OCI-LY3 (cell line): Measurements from ENCODE around the gene DUS2.

Source experiments
- H2AFZ ChIP-seq: fragments of 200-600, 300-600 bp; shearing (Covaris generic); 2 replicates; pipeline ENCODE4 v1.6.0; 2014; ENCODE audit warnings: antibody characterized with exemption, low read depth, low read length
- H3K27ac ChIP-seq: fragments of 200-600, 300-600 bp; sonication (generic); 2 replicates; pipeline ENCODE4 v1.5.1; 2014; ENCODE audit warnings: mild to moderate bottlenecking, low read length, moderate library complexity, mixed read lengths
- H3K27me3 ChIP-seq: fragments of 200-600, 300-600 bp; sonication (generic); 2 replicates; pipeline ENCODE4 v1.6.1; 2014; ENCODE audit warnings: low read depth, low read length, mixed read lengths
- H3K36me3 ChIP-seq: fragments of 200-600, 300-600 bp; sonication (generic); replicated peaks from 2 replicates; pipeline ENCODE3; 2014; ENCODE audit warnings: low read depth, low read length, mixed read lengths
- H3K4me1 ChIP-seq: fragments of 300-600, 200-600 bp; sonication (generic); 2 replicates; pipeline ENCODE4 v1.6.1; 2014; ENCODE audit warnings: low read length, mixed read lengths
- H3K4me2 ChIP-seq: fragments of 200-600, 300-600 bp; sonication (generic); 2 replicates; pipeline ENCODE4 v1.6.1; 2014; ENCODE audit warnings: low read length, mixed read lengths
- H3K4me3 ChIP-seq: fragments of 300-600, 200-600 bp; sonication (generic); 2 replicates; pipeline ENCODE4 v1.5.1; 2014; ENCODE audit warnings: antibody characterized with exemption, mild to moderate bottlenecking, low read length, moderate library complexity
- H3K79me2 ChIP-seq: fragments of 300-600, 200-600 bp; shearing (Covaris generic); 2 replicates; pipeline ENCODE4 v1.6.1; 2014; ENCODE audit warnings: mild to moderate bottlenecking, low read length, mixed read lengths
- H3K9ac ChIP-seq: fragments of 300-600, 200-600 bp; shearing (Covaris generic); 2 replicates; pipeline ENCODE4 v1.6.0; 2014; ENCODE audit warnings: mild to moderate bottlenecking, low read length, moderate library complexity
- H3K9me3 ChIP-seq: fragments of 200-600, 300-600 bp; shearing (Covaris generic); 2 replicates; pipeline ENCODE4 v1.6.1; 2014; ENCODE audit warnings: low read length, mixed read lengths; ENCODE audit not compliant: insufficient read depth
- H4K20me1 ChIP-seq: fragments of 200-600, 300-600 bp; sonication (generic); 2 replicates; pipeline ENCODE4 v1.6.1; 2016; ENCODE audit warnings: low read length, mixed read lengths; ENCODE audit not compliant: insufficient read depth
- EZH2phosphoT487 ChIP-seq: fragments of 200-600 bp; shearing (Covaris generic); IDR thresholded peaks from 2 replicates; pipeline ENCODE4 v1.6.1; 2018; ENCODE audit warnings: antibody characterized with exemption, mixed run types, low read depth
- TF ChIP-seq, protein P1 (sequence below): fragments of 200-600, 300-600 bp; sonication (generic); IDR thresholded peaks from 2 replicates; pipeline ENCODE4 v1.5.1; 2014; ENCODE audit warnings: antibody characterized with exemption, low read length, low read depth

Gene DUS2

DNA sequence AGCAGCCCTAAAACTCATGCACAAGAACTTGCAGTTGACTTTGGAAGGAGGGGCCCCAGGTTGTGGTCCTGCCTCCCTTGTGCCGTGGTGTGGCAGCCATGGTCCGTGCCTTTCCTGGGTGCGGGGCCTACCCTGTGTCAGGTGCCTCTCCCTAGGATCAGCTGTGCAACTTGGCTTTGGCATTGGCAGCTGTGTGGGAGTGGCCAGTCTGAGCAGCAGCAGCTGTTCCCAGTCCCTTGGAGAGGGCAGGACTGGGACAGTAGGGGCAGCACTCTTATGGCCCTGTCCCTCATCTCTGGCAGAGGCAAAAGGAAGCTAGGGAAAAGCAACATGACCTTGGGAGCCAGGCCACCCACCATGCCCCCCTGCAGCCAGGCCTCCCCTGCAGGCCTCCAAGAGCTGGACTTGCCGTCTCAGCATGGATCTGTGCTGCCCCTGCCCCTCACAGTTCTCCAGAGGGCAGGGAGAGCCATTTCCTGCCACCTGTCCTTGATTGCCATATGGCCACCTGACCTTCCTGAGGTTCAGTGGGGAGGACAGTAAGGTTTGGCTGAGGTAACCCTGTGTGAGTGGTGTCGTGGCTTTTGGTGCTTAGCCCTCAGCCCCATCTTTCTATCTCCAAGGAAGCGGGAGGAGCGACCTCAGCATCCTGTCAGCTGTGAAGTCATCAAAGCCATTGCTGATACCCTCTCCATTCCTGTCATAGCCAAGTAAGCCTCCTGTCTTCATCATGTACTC is 46.6 kb downstream of the DUS2 start:
- Histone ChIP-seq H2AFZ (no peak overlapping the region), H3K9ac (no peak overlapping the region), H3K4me1 (peaks cover 8% of the 10 kb centered on the region), H3K4me3 (no peak overlapping the region), H3K9me3 (no peaks in the 10 kb centered on the region), H3K27ac (no peak overlapping the region), H4K20me1 (no peaks in the 10 kb centered on the region), H3K27me3 (no peaks in the 10 kb centered on the region), H3K36me3 (peaks cover 24% of the 10 kb centered on the region), H3K4me2 (no peak overlapping the region), H3K79me2 (no peaks in the 10 kb centered on the region)
- TF ChIP-seq, protein P1, sequence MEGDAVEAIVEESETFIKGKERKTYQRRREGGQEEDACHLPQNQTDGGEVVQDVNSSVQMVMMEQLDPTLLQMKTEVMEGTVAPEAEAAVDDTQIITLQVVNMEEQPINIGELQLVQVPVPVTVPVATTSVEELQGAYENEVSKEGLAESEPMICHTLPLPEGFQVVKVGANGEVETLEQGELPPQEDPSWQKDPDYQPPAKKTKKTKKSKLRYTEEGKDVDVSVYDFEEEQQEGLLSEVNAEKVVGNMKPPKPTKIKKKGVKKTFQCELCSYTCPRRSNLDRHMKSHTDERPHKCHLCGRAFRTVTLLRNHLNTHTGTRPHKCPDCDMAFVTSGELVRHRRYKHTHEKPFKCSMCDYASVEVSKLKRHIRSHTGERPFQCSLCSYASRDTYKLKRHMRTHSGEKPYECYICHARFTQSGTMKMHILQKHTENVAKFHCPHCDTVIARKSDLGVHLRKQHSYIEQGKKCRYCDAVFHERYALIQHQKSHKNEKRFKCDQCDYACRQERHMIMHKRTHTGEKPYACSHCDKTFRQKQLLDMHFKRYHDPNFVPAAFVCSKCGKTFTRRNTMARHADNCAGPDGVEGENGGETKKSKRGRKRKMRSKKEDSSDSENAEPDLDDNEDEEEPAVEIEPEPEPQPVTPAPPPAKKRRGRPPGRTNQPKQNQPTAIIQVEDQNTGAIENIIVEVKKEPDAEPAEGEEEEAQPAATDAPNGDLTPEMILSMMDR: no peak
- no peak for TF ChIP-seq EZH2phosphoT487

DNA sequence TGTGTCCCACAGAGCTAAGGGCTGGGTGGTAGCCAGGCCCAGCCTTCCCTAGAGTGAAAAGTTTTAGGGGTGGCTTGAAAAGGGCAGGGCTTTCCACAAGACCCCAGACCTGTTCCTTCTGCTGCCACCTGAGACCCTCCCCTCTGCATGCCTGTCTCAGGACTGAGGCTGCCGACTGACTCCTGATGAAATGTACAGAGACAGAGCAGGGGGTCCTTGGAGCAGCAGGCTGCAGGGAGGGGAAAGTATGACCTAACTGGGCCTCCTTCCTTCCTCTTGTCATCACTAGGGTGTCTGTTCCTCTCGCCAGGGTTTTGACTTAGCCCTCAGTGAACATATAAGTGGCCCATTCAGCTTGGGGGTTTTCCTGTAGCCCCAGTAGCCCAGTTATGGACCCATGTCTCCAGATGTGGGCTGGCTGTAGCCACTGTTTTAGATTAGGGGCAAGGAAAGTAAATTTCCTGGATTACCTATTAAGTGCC is 47.2 kb downstream of the DUS2 start:
- Histone ChIP-seq H4K20me1 (no peaks in the 10 kb centered on the region), H3K27me3 (no peaks in the 10 kb centered on the region), H3K27ac (no peak overlapping the region), H2AFZ (no peak overlapping the region), H3K4me3 (no peak overlapping the region), H3K79me2 (no peaks in the 10 kb centered on the region), H3K4me2 (no peak overlapping the region), H3K36me3 (peaks cover 29% of the 10 kb centered on the region), H3K9ac (no peak overlapping the region), H3K9me3 (no peaks in the 10 kb centered on the region), H3K4me1 (peaks cover 14% of the 10 kb centered on the region)
- TF ChIP-seq, protein P1: no peak
- no peak for TF ChIP-seq EZH2phosphoT487

DNA sequence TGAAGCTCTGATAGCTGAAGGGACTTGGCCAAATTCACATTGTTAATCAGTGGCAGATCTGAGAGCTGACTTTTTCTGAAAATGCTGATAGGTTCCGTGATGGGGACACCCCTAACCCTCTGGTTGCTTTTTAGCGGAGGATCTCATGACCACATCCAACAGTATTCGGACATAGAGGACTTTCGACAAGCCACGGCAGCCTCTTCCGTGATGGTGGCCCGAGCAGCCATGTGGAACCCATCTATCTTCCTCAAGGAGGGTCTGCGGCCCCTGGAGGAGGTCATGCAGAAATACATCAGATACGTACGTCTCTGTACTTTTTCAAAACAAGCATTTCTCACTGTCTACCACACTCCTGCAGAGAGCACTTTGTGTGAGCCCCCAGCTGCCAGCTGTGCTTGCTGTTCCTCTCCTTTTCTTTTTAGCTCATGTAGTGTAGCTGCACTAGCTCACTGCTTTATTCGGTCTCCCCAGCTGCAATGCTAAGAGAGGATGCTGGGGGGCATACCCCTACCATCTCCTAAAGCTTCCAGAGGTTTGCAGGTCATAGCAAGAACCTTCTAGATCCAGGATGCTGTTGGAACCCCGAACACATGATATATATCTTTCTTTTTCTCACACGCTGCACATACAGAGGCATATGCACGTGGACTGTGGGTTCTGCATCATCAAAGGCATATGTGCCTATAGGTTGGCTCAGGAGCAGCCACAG is 47.9 kb downstream of the DUS2 start:
- peaks cover 36% of the 10 kb centered on the region for H3K36me3 ChIP-seq
- TF ChIP-seq, protein P1: no peak
- no peak for TF ChIP-seq EZH2phosphoT487
- H2AFZ ChIP-seq: no peak overlapping the region
- no peaks in the 10 kb centered on the region for H3K27me3 ChIP-seq
- H3K27ac ChIP-seq: no peak overlapping the region
- H3K4me1 ChIP-seq: peaks cover 14% of the 10 kb centered on the region
- no peak overlapping the region for H3K4me3 ChIP-seq
- 0 out of 2 replicates have a peak, but pooled peaks cover under 1% of the 10 kb centered on the region for H4K20me1 ChIP-seq
- H3K4me2 ChIP-seq: no peak overlapping the region
- H3K9me3 ChIP-seq: no peaks in the 10 kb centered on the region
- no peaks in the 10 kb centered on the region for H3K79me2 ChIP-seq
- no peak overlapping the region for H3K9ac ChIP-seq

DNA sequence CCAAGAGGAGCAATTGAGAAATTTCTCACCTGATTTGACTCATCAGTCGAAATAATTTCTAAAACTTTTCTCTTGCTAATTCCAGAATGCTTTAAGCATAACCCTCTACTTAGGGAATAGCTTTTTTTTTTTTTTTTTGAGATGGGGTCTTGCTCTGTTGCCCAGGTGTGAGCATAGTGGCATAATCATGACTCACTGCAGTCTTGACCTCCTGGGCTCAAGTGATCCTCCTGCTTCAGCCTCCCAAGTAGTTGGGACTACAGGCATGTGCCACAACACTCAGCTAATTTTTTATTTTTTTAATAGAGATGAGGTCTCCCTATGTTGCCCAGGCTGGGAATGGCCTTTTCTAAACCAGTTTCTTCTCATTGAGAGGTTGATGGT is 48.4 kb downstream of the DUS2 start:
- Histone ChIP-seq H3K36me3 (peaks cover 37% of the 10 kb centered on the region), H2AFZ (no peak overlapping the region), H4K20me1 (peaks cover 4% of the 10 kb centered on the region; the same call in 1 of the 2 replicates), H3K4me1 (peaks cover 14% of the 10 kb centered on the region), H3K9me3 (no peaks in the 10 kb centered on the region), H3K27ac (no peak overlapping the region), H3K4me3 (no peak overlapping the region), H3K79me2 (no peaks in the 10 kb centered on the region), H3K27me3 (no peaks in the 10 kb centered on the region), H3K4me2 (no peak overlapping the region), H3K9ac (no peak overlapping the region)
- TF ChIP-seq, protein P1: no peak
- no peak for TF ChIP-seq EZH2phosphoT487
